Measurements from ENCODE around the gene GAN. TPM values are rescaled to one million over a fixed set of nuclear protein-coding genes. Genes with fewer than 3 reads are reported as not detected.

The GAN gene
- total RNA-seq, 1 donor from 2014 or later, result 5.6 TPM

GRCh38 chr16:81283044-81283443 is 31.7 kb upstream of the GAN start:
- TF ChIP-seq CTCF (conservative IDR thresholded peaks at IDR 0.05; ENCODE audit: low read depth, low read length), result no peak
- no peak overlapping the region for H3K4me3 ChIP-seq (ENCODE audit: low read depth, low read length)
- no peak for DNase-seq (ENCODE audit: low read depth)

GRCh38 chr16:81284995-81285600 is 29.7 kb upstream of the GAN start:
- no peak for TF ChIP-seq CTCF (conservative IDR thresholded peaks at IDR 0.05; ENCODE audit: low read depth, low read length)
- no peak overlapping the region for H3K4me3 ChIP-seq (ENCODE audit: low read depth, low read length)
- no peak for DNase-seq (ENCODE audit: low read depth)

GRCh38 chr16:81286190-81286589 is 28.6 kb upstream of the GAN start:
- TF ChIP-seq CTCF (conservative IDR thresholded peaks at IDR 0.05; ENCODE audit: low read depth, low read length), result no peak
- H3K4me3 ChIP-seq (ENCODE audit: low read depth, low read length), result no peak overlapping the region
- no peak for DNase-seq (ENCODE audit: low read depth)

GRCh38 chr16:81291117-81291516 is 23.6 kb upstream of the GAN start:
- no peak overlapping the region for H3K4me3 ChIP-seq (ENCODE audit: low read depth, low read length)
- no peak for DNase-seq (ENCODE audit: low read depth)
- TF ChIP-seq CTCF (conservative IDR thresholded peaks at IDR 0.05; ENCODE audit: low read depth, low read length), result no peak

GRCh38 chr16:81292936-81293335 is 21.8 kb upstream of the GAN start:
- TF ChIP-seq CTCF (conservative IDR thresholded peaks at IDR 0.05; ENCODE audit: low read depth, low read length), result no peak
- DNase-seq (ENCODE audit: low read depth), result no peak
- H3K4me3 ChIP-seq (ENCODE audit: low read depth, low read length), result no peak overlapping the region

- no peak for TF ChIP-seq CTCF (conservative IDR thresholded peaks at IDR 0.05; ENCODE audit: low read depth, low read length)
- no peak for DNase-seq (ENCODE audit: low read depth)
- H3K4me3 ChIP-seq (ENCODE audit: low read depth, low read length), result no peak overlapping the region
Measured at GRCh38 chr16:81293909-81294802, 20.6 kb upstream of the GAN start.

Measured in epithelial cell of proximal tubule (primary cell).